ENCODE results near the gene TMEM203. TPM values are rescaled to one million over a fixed set of nuclear protein-coding genes. Genes with fewer than 3 reads are reported as not detected.

TMEM203 gene
- total and polyA plus RNA-seq, 2 of the 13 experiments (the other 11 are each of a cell fraction or from before 2014, with no cell fraction given), result 23.4 to 36.7 TPM

DNA sequence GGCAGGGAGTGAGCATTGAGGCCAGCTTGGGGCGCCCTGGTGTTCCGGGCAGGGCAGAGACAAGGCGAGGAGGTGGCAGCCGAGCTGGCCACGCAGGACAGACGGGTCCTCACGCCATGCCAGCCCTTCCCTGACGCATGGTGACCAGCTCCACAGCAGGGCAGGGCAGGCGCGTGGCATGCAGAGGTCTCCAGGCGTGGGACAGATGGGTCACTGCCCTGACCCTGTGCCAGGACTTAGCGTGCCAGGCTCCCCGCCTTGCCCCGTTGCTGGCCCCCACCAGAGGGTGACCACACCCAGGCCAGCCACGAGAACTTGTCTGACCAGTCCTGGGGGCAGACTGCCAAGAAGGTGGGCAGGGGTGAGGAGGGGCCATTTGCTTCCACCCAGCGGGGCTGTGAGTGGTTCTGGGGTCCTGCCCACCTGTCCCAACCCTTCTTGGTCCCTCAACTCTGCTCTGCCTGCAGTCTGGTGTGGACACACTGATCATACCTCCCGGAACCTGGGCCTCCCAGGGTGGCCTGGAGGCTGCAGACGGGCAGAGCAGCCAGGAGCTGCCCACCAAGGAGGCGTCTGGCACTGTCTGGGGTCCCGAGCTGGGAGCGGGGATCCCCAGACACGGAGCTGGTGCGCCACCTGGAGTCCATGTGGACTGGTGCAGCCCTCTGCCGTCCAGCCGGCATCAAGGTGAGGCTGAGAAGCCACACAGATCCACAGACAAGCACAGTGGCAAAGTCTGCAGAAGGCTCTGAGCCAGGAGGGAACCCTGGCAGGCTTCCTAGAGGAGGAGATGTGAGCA, 21.8 kb upstream of the TMEM203 start, which contains the start of gene RNF224 (continued):
- TF ChIP-seq, protein P1, sequence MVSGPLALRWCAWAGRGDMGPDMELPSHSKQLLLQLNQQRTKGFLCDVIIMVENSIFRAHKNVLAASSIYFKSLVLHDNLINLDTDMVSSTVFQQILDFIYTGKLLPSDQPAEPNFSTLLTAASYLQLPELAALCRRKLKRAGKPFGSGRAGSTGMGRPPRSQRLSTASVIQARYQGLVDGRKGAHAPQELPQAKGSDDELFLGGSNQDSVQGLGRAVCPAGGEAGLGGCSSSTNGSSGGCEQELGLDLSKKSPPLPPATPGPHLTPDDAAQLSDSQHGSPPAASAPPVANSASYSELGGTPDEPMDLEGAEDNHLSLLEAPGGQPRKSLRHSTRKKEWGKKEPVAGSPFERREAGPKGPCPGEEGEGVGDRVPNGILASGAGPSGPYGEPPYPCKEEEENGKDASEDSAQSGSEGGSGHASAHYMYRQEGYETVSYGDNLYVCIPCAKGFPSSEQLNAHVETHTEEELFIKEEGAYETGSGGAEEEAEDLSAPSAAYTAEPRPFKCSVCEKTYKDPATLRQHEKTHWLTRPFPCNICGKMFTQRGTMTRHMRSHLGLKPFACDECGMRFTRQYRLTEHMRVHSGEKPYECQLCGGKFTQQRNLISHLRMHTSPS (CRISPR knock-in tag; IDR thresholded peaks at IDR 0.05; ENCODE audit: low read depth), result peak; percentile 55
- peak; percentile 51; the same call in 1 of the 2 replicates for TF ChIP-seq MTA1 (CRISPR knock-in tag; IDR thresholded peaks at IDR 0.05; ENCODE audit: borderline replicate concordance)
- 0 out of 2 replicates have a peak, but pooled peaks have one; percentile 31 for TF ChIP-seq MYC (CRISPR knock-in tag; IDR thresholded peaks at IDR 0.05; ENCODE audit: borderline replicate concordance)
- TF ChIP-seq, protein P2, sequence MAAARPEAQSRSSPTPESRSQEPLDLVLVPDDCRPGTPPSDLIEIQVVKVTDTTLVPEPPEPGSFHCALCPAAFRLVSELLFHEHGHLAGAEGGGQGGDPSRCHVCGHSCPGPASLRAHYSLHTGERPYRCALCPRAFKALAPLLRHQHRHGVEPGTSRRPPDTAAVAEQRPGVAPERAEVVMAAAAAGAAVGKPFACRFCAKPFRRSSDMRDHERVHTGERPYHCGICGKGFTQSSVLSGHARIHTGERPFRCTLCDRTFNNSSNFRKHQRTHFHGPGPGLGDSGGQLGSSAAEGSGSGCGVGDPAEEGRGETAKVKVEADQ (CRISPR knock-in tag; IDR thresholded peaks at IDR 0.05; ENCODE audit: borderline replicate concordance), result 0 out of 2 replicates have a peak, but pooled peaks have one; percentile 22
- TF ChIP-seq, protein P3, sequence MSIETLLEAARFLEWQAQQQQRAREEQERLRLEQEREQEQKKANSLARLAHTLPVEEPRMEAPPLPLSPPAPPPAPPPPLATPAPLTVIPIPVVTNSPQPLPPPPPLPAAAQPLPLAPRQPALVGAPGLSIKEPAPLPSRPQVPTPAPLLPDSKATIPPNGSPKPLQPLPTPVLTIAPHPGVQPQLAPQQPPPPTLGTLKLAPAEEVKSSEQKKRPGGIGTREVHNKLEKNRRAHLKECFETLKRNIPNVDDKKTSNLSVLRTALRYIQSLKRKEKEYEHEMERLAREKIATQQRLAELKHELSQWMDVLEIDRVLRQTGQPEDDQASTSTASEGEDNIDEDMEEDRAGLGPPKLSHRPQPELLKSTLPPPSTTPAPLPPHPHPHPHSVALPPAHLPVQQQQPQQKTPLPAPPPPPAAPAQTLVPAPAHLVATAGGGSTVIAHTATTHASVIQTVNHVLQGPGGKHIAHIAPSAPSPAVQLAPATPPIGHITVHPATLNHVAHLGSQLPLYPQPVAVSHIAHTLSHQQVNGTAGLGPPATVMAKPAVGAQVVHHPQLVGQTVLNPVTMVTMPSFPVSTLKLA (IDR thresholded peaks at IDR 0.05), result 0 out of 2 replicates have a peak, but pooled peaks have one; percentile 25
- peak; percentile 76; the same call in 1 of the 2 replicates for TF ChIP-seq ZBTB7B (CRISPR knock-in tag; IDR thresholded peaks at IDR 0.05)
- TF ChIP-seq, protein P4, sequence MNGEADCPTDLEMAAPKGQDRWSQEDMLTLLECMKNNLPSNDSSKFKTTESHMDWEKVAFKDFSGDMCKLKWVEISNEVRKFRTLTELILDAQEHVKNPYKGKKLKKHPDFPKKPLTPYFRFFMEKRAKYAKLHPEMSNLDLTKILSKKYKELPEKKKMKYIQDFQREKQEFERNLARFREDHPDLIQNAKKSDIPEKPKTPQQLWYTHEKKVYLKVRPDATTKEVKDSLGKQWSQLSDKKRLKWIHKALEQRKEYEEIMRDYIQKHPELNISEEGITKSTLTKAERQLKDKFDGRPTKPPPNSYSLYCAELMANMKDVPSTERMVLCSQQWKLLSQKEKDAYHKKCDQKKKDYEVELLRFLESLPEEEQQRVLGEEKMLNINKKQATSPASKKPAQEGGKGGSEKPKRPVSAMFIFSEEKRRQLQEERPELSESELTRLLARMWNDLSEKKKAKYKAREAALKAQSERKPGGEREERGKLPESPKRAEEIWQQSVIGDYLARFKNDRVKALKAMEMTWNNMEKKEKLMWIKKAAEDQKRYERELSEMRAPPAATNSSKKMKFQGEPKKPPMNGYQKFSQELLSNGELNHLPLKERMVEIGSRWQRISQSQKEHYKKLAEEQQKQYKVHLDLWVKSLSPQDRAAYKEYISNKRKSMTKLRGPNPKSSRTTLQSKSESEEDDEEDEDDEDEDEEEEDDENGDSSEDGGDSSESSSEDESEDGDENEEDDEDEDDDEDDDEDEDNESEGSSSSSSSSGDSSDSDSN (CRISPR knock-in tag; IDR thresholded peaks at IDR 0.05), result 0 out of 2 replicates have a peak, but pooled peaks have one; percentile 16
- peak; percentile 79 for TF ChIP-seq XRCC5 (optimal IDR thresholded peaks at IDR 0.05; ENCODE audit: low read length)
- TF ChIP-seq MEF2D (CRISPR knock-in tag; IDR thresholded peaks at IDR 0.05), result 0 out of 2 replicates have a peak, but pooled peaks have one; percentile 28
- TF ChIP-seq FOXK1 (CRISPR knock-in tag; IDR thresholded peaks at IDR 0.05; ENCODE audit: borderline replicate concordance, low read depth), result 0 out of 2 replicates have a peak, but pooled peaks have one; percentile 13
- TF ChIP-seq SMAD1 (CRISPR knock-in tag; IDR thresholded peaks at IDR 0.05; ENCODE audit: borderline replicate concordance, low read depth), result no peak
- TF ChIP-seq, protein P5, sequence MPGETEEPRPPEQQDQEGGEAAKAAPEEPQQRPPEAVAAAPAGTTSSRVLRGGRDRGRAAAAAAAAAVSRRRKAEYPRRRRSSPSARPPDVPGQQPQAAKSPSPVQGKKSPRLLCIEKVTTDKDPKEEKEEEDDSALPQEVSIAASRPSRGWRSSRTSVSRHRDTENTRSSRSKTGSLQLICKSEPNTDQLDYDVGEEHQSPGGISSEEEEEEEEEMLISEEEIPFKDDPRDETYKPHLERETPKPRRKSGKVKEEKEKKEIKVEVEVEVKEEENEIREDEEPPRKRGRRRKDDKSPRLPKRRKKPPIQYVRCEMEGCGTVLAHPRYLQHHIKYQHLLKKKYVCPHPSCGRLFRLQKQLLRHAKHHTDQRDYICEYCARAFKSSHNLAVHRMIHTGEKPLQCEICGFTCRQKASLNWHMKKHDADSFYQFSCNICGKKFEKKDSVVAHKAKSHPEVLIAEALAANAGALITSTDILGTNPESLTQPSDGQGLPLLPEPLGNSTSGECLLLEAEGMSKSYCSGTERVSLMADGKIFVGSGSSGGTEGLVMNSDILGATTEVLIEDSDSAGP (CRISPR knock-in tag; IDR thresholded peaks at IDR 0.05; ENCODE audit: borderline replicate concordance), result peak; percentile 49; the same call in 1 of the 2 replicates
- TF ChIP-seq, protein P6, sequence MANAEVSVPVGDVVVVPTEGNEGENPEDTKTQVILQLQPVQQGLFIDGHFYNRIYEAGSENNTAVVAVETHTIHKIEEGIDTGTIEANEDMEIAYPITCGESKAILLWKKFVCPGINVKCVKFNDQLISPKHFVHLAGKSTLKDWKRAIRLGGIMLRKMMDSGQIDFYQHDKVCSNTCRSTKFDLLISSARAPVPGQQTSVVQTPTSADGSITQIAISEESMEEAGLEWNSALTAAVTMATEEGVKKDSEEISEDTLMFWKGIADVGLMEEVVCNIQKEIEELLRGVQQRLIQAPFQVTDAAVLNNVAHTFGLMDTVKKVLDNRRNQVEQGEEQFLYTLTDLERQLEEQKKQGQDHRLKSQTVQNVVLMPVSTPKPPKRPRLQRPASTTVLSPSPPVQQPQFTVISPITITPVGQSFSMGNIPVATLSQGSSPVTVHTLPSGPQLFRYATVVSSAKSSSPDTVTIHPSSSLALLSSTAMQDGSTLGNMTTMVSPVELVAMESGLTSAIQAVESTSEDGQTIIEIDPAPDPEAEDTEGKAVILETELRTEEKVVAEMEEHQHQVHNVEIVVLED (CRISPR knock-in tag; IDR thresholded peaks at IDR 0.05; ENCODE audit: borderline replicate concordance), result 0 out of 2 replicates have a peak, but pooled peaks have one; percentile 19
